GM10266 (cell line): ENCODE results near the gene CPNE5.

Experiments
- DNase-seq: peaks from one replicate; pipeline ENCODE4 v3.0.0; 2012; ENCODE audit errors: extremely low spot score
- CTCF ChIP-seq: IDR thresholded peaks from 2 replicates; pipeline ENCODE4 v1.5.1; 2012; ENCODE audit warnings: mild to moderate bottlenecking, low read depth; ENCODE audit not compliant: control insufficient read depth, insufficient read depth; ENCODE audit errors: missing control alignments

The CPNE5 gene

GRCh38 chr6:36848658-36849441, 9.6 kb upstream of the CPNE5 start:
- no peak for TF ChIP-seq CTCF

DNA sequence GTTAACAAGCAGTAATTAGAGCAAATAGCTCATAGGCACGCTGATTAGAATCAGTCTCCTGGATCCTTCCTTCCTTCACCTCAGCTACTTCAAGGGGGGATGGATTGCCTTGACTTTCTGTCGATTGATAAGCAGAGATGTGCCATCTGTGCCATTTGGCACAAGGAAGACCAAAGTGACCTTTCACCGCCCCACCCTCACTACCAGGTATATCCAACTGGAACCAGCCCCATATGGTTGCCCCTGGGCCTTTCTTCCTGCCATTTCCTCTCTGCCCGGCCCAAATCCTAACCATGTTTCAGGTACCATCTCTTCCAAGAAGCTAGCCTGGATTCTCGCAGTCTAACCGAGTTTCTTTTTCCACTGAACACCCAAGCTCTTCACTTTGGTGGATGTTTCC, 8.7 kb upstream of the CPNE5 start:
- no peak for TF ChIP-seq CTCF
- DNase-seq = no peak

More at GRCh38 chr6:36848658-36849441, 9.6 kb upstream of the CPNE5 start:
- no peak for DNase-seq

DNA sequence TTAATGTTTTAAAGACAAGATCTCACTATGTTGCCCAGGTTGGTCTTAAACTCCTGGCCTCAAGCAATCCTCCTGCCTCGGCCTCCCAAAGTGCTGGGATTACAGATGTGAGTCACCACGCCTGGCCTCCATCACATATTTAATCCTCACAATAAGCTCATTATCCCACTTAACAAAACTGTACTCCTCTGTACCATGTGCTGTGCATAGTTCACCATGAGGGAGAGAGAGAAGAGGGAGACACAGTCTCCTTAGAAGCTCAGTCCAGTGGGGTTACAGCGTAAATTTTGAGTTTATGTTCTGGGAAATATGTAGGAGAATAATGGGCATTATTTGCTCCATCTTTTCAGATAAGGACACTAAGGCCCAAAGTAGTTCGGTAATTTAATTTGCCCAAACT, 7.9 kb upstream of the CPNE5 start:
- TF ChIP-seq CTCF = no peak
- DNase-seq = no peak

- no peak for DNase-seq
- TF ChIP-seq CTCF = no peak
Observed at GRCh38 chr6:36845233-36845632, 6.0 kb upstream of the CPNE5 start.

GRCh38 chr6:36844232-36845170, 5.3 kb upstream of the CPNE5 start:
- TF ChIP-seq CTCF = no peak
- no peak for DNase-seq

DNA sequence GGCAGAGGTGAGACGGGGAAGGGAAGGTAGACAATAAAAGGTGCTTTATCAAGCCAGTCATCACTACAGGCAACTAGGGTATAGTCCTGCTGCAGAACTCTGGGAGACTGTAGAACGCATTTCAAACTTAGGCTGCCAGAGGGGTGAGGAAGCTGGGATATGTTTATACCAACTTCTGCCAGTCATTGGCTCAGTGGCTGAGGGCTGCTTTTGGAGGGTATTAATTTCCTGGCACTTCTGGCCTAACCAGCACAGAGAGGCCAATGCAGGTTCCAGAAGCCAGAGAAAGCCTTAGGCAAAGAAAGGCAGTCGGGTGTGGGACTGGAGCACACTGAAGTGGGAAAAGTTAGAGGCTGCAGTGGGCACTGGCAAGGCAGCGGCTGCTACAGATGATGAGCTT, 3.9 kb upstream of the CPNE5 start:
- DNase-seq = no peak
- TF ChIP-seq CTCF = no peak
